PC-3 (cell line): Measurements from ENCODE around the gene SRSF12. TPM values are rescaled to one million over a fixed set of nuclear protein-coding genes. Genes with fewer than 3 reads are reported as not detected.

Experiments
- ATAC-seq: fragments of 200-7000 bp; cut with Tn5 transposase; 2 replicates; pipeline ENCODE4 v1.9.1; 2020; ENCODE audit warnings: mild to moderate bottlenecking, moderate library complexity
- BruUV-seq: library from RNA; stranded (reverse); fragments of 400-500 nt; replicated peaks from 2 replicates; lab custom pipeline; 2021; lab: Mats Ljungman, UMichigan
- CTCF ChIA-PET: fragments of 300-600 bp; sonication (Branson Sonifier 250); formaldehyde crosslinking; loops from one replicate; lab custom pipeline; 2022; ENCODE audit warnings: antibody characterized with exemption; lab: Charles Lee
- POLR2A ChIA-PET: fragments of 300-600 bp; sonication (Branson Sonifier 250); formaldehyde crosslinking; loops from one replicate; lab custom pipeline; 2022; ENCODE audit warnings: antibody characterized with exemption; ENCODE audit not compliant: unreplicated experiment; lab: Charles Lee
- DNase-seq: peaks from one replicate; pipeline ENCODE4 v3.0.0-alpha.2; 2015
- H2AFZ ChIP-seq: fragments of 300-600 bp; sonication (generic); 2 replicates; pipeline ENCODE4 v1.6.0; 2016; ENCODE audit warnings: antibody characterized with exemption, low read length
- H3F3A ChIP-seq: fragments of 300-600 bp; sonication (generic); one replicate; pipeline ENCODE4 v1.6.0; 2017; ENCODE audit warnings: antibody characterized with exemption, low read length, control low read depth, mild to moderate bottlenecking; ENCODE audit not compliant: unreplicated experiment
- H3K27ac ChIP-seq: fragments of 300-600 bp; sonication (generic); 2 replicates; pipeline ENCODE4 v1.5.1; 2016; ENCODE audit warnings: mild to moderate bottlenecking, low read length
- H3K27me3 ChIP-seq: fragments of 300-600 bp; sonication (generic); 2 replicates; pipeline ENCODE4 v1.6.1; 2016; ENCODE audit warnings: low read length, mixed read lengths
- H3K36me3 ChIP-seq: fragments of 300-600 bp; sonication (generic); 2 replicates; pipeline ENCODE4 v1.6.1; 2016; ENCODE audit warnings: low read depth, mixed run types, low read length, mixed read lengths
- H3K4me1 ChIP-seq: fragments of 300-600 bp; sonication (generic); 2 replicates; pipeline ENCODE4 v1.5.1; 2016; ENCODE audit warnings: low read length; ENCODE audit not compliant: insufficient read depth
- H3K4me2 ChIP-seq: fragments of 300-600 bp; sonication (generic); 2 replicates; pipeline ENCODE4 v1.6.0; 2016; ENCODE audit warnings: low read length
- H3K4me3 ChIP-seq: fragments of 300-600 bp; sonication (generic); 2 replicates; pipeline ENCODE4 v1.5.1; 2016; ENCODE audit warnings: mild to moderate bottlenecking, low read length, mixed read lengths
- H3K79me2 ChIP-seq: fragments of 300-600 bp; sonication (generic); 2 replicates; pipeline ENCODE4 v1.6.1; 2017; ENCODE audit warnings: low read length, mixed read lengths
- H3K9ac ChIP-seq: fragments of 300-600 bp; sonication (generic); 2 replicates; pipeline ENCODE4 v1.6.0; 2016; ENCODE audit warnings: mild to moderate bottlenecking, low read length
- H3K9me2 ChIP-seq: fragments of 300-600 bp; sonication (generic); replicated peaks from 2 replicates; pipeline ENCODE4 v1.6.1; 2016; ENCODE audit warnings: mixed run types, low read length, mixed read lengths
- H3K9me3 ChIP-seq: fragments of 300-600 bp; sonication (generic); 2 replicates; pipeline ENCODE4 v1.6.1; 2016; ENCODE audit warnings: low read length, mixed read lengths
- H4K20me1 ChIP-seq: fragments of 300-600 bp; sonication (generic); 2 replicates; pipeline ENCODE4 v1.6.1; 2016; ENCODE audit warnings: low read length, mixed read lengths
- CTCF ChIP-seq: fragments of 300-600 bp; sonication (generic); conservative IDR thresholded peaks from 2 replicates; pipeline ENCODE4 v1.5.1; 2017; ENCODE audit warnings: antibody characterized with exemption, low read depth, mild to moderate bottlenecking, low read length
- EZH2 ChIP-seq: fragments of 300-600 bp; sonication (generic); IDR thresholded peaks from one replicate; pipeline ENCODE4 v1.6.1; 2017; ENCODE audit warnings: antibody characterized with exemption, mild to moderate bottlenecking, low read length; ENCODE audit not compliant: unreplicated experiment
- EZH2phosphoT487 ChIP-seq: fragments of 300-600 bp; sonication (generic); IDR thresholded peaks from 2 replicates; pipeline ENCODE4 v1.6.1; 2018; ENCODE audit warnings: mild to moderate bottlenecking, antibody characterized with exemption, low read length, borderline replicate concordance
- intact Hi-C: fragments of 100-400 bp; cut with micrococcal nuclease; formaldehyde crosslinking; loops from 2 replicates; pipeline ENCODE4 v1.9.0; 2023
- total RNA-seq: library from RNA; depleted of rRNA; stranded (reverse); fragments of >200 nt; gene quantifications from 2 replicates; pipeline ENCODE4 v1.2.3, GENCODE V29; 2014

The SRSF12 gene
- total RNA-seq, 1 experiment from 2014 or later = not detected

- H3K9me2 ChIP-seq = no peaks in the 10 kb centered on the region
- no peaks in the 10 kb centered on the region for H3F3A ChIP-seq
- intact Hi-C loops = no loop called here
- no peak overlapping the region for H3K9ac ChIP-seq
- no peak for DNase-seq
- H3K36me3 ChIP-seq = no peaks in the 10 kb centered on the region
- H3K27ac ChIP-seq = no peak overlapping the region
- POLR2A ChIA-PET = no interaction called here
- no peak overlapping the region for H3K4me2 ChIP-seq
- CTCF ChIA-PET = no interaction called here
- no peaks in the 10 kb centered on the region for H3K79me2 ChIP-seq
- H2AFZ ChIP-seq = no peak overlapping the region
- no peak overlapping the region for H3K4me3 ChIP-seq
- no peaks in the 10 kb centered on the region for H3K27me3 ChIP-seq
- TF ChIP-seq CTCF (no peak), EZH2 (no peak), EZH2phosphoT487 (no peak)
- no peaks in the 10 kb centered on the region for H3K9me3 ChIP-seq
- BruUV-seq = no TSS peak
- ATAC-seq = no peak
- no peaks in the 10 kb centered on the region for H4K20me1 ChIP-seq
- no peaks in the 10 kb centered on the region for H3K4me1 ChIP-seq
These were observed 60.1 kb downstream of the SRSF12 start for GRCh38 chr6:89057759-89058158.

- DNase-seq = no peak
- Histone ChIP-seq H3K4me3 (no peak overlapping the region), H3K79me2 (no peaks in the 10 kb centered on the region), H3K4me1 (0 out of 2 replicates have a peak, but pooled peaks cover under 1% of the 10 kb centered on the region), H2AFZ (no peak overlapping the region), H3K9me2 (no peaks in the 10 kb centered on the region), H3K4me2 (no peak overlapping the region), H3K27me3 (no peaks in the 10 kb centered on the region), H3K27ac (no peak overlapping the region), H4K20me1 (no peaks in the 10 kb centered on the region), H3K9ac (no peak overlapping the region), H3K9me3 (no peaks in the 10 kb centered on the region), H3F3A (no peaks in the 10 kb centered on the region), H3K36me3 (no peaks in the 10 kb centered on the region)
- no TSS peak for BruUV-seq
- no peak for ATAC-seq
- TF ChIP-seq EZH2 (no peak), EZH2phosphoT487 (no peak), CTCF (no peak)
- CTCF ChIA-PET = no interaction called here
- POLR2A ChIA-PET = no interaction called here
- intact Hi-C loops = no loop called here
These were observed 63.7 kb downstream of the SRSF12 start for GRCh38 chr6:89054208-89054607.

GRCh38 chr6:89051676-89052075 lies 66.2 kb downstream of the SRSF12 start:
- Histone ChIP-seq H3K4me2 (no peak overlapping the region), H3K27ac (no peak overlapping the region), H3K79me2 (no peaks in the 10 kb centered on the region), H3F3A (no peaks in the 10 kb centered on the region), H3K9me2 (no peaks in the 10 kb centered on the region), H4K20me1 (no peaks in the 10 kb centered on the region), H3K9me3 (no peaks in the 10 kb centered on the region), H3K4me3 (no peak overlapping the region), H3K9ac (no peak overlapping the region), H3K4me1 (peaks cover 25% of the 10 kb centered on the region), H3K27me3 (no peaks in the 10 kb centered on the region), H2AFZ (no peak overlapping the region), H3K36me3 (no peaks in the 10 kb centered on the region)
- ATAC-seq (no peak), DNase-seq (no peak)
- intact Hi-C loops = no loop called here
- BruUV-seq = no TSS peak
- ChIA-PET CTCF (no interaction called here), POLR2A (no interaction called here)
- TF ChIP-seq EZH2 (no peak), CTCF (no peak), EZH2phosphoT487 (no peak)
